T-helper 1 cell (primary cell): ENCODE measurements around the gene TBC1D9.

Experiments
- DNase-seq, 5 donors: peaks; one replicate each; pipeline ENCODE4 v3.0.0-alpha.2; 2012 to 2020

The TBC1D9 gene

GRCh38 chr4:140719686-140720085, 36.5 kb downstream of the TBC1D9 start:
- DNase-seq: no peak

GRCh38 chr4:140719022-140719421, 37.2 kb downstream of the TBC1D9 start:
- no peak for DNase-seq

GRCh38 chr4:140718241-140718952, 37.8 kb downstream of the TBC1D9 start:
- no peak for DNase-seq

GRCh38 chr4:140717313-140717712, 38.9 kb downstream of the TBC1D9 start:
- no peak for DNase-seq

GRCh38 chr4:140715119-140715518, 41.1 kb downstream of the TBC1D9 start:
- no peak for DNase-seq

- DNase-seq: no peak
These were observed 44.3 kb downstream of the TBC1D9 start for GRCh38 chr4:140711910-140712309.

- DNase-seq: no peak
These were observed 45.1 kb downstream of the TBC1D9 start for GRCh38 chr4:140710908-140711622.

GRCh38 chr4:140707325-140707724, 48.9 kb downstream of the TBC1D9 start:
- no peak for DNase-seq

- DNase-seq: no peak
These were observed 49.5 kb downstream of the TBC1D9 start for GRCh38 chr4:140706665-140707064.

GRCh38 chr4:140706276-140706625, 49.9 kb downstream of the TBC1D9 start:
- no peak for DNase-seq

- DNase-seq: no peak
These were observed 50.4 kb downstream of the TBC1D9 start for GRCh38 chr4:140705625-140706275.

- DNase-seq: no peak
These were observed 51.2 kb downstream of the TBC1D9 start for GRCh38 chr4:140704964-140705363.

- DNase-seq: no peak
These were observed 51.7 kb downstream of the TBC1D9 start for GRCh38 chr4:140704392-140704960.

- no peak for DNase-seq
These were observed 52.7 kb downstream of the TBC1D9 start for GRCh38 chr4:140703463-140703862.

- DNase-seq: no peak
These were observed 54.0 kb downstream of the TBC1D9 start for GRCh38 chr4:140702096-140702757.

- no peak for DNase-seq
These were observed 55.1 kb downstream of the TBC1D9 start for GRCh38 chr4:140701071-140701470.

GRCh38 chr4:140697709-140698560, 58.2 kb downstream of the TBC1D9 start:
- no peak for DNase-seq

GRCh38 chr4:140695483-140695882, 60.7 kb downstream of the TBC1D9 start:
- DNase-seq: no peak

- DNase-seq: no peak
These were observed 62.6 kb downstream of the TBC1D9 start for GRCh38 chr4:140693562-140693961.

- no peak for DNase-seq
These were observed 64.8 kb downstream of the TBC1D9 start for GRCh38 chr4:140691369-140691768.

- no peak for DNase-seq
These were observed 66.1 kb downstream of the TBC1D9 start for GRCh38 chr4:140690093-140690492.

- DNase-seq: no peak
These were observed 66.6 kb downstream of the TBC1D9 start for GRCh38 chr4:140689623-140690022.
